Measurements from ENCODE around the gene MRPL43. TPM values are rescaled to one million over a fixed set of nuclear protein-coding genes. Genes with fewer than 3 reads are reported as not detected.
A peak's percentile ranks its signal among the peaks of the same experiment; 100 is the strongest.

MRPL43 gene
- total and polyA plus RNA-seq, 2 donors (not counting 1 experiment from before 2014, with no cell fraction given) = 61.4 to 62.1 TPM

DNA sequence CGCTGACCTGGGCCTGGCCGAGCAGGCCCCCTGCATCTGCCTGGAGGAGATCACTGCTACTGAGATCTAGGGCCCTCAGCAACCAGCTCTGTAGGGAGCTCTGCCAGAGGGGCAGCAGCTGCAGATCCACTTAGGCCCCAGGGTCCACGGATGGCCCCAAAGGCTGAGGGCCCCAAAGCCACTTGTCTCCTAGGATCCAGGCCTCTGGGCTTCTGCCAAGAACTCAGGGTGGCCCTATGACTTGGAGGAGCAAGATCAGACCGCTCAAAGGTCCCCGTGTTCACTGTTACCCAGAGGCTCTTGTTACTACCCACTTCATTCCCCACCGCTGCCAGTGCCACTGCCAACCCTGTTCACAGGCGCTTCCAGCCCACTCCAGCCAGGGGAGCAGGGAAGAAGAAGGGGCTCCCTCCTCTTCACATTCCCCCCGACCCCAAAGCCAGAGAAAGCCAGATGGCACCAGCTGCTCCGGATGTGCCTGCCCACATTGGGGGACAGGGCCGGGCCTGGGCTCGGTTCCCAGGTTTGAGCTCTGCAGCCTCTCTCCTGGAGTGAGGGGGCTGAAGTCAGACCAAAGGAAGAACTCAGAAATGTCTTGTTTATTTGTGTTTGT is 19.9 kb upstream of the MRPL43 start:
- Histone ChIP-seq H3K4me1 (ENCODE audit: control insufficient read depth, extremely low read depth, insufficient read depth, low read length) (peaks cover 16% of the 10 kb centered on the region), H2AFZ (ENCODE audit: low read length) (no peak overlapping the region), H4K20me1 (ENCODE audit: control insufficient read depth, extremely low read depth, insufficient read depth, low read length) (peaks cover 2% of the 10 kb centered on the region), H3K9me3 (ENCODE audit: control insufficient read depth, insufficient read depth, low read depth, low read length) (no peaks in the 10 kb centered on the region), H3K9ac (ENCODE audit: insufficient read depth, low read length) (peak overlapping the region; percentile 30), H3K36me3 (ENCODE audit: control insufficient read depth, insufficient read depth, low read length) (peaks cover 42% of the 10 kb centered on the region), H3K27me3 (ENCODE audit: control insufficient read depth, insufficient read depth, low read length) (no peaks in the 10 kb centered on the region), H3K79me2 (ENCODE audit: control insufficient read depth, insufficient read depth, low read length) (peaks cover 29% of the 10 kb centered on the region), H3K4me3 (replicated peaks in 1 of 4; ENCODE audit: control extremely low read depth in 1 of 4, insufficient read depth in 1 of 4, low read depth in 3 of 4, low read length in 4 of 4) (no peak overlapping the region), H3K27ac (ENCODE audit: insufficient read depth, low read length) (peak overlapping the region; percentile 2), H3K4me2 (ENCODE audit: extremely low read depth, insufficient read depth, low read length) (no peak overlapping the region)
- DNase-seq (ENCODE audit: low read depth in 2 of 2) = peak in 1 of 2 donors; percentile 61
- TF ChIP-seq EZH2 (IDR thresholded peaks at IDR 0.05; ENCODE audit: low read length, missing control alignments) = no peak

DNA sequence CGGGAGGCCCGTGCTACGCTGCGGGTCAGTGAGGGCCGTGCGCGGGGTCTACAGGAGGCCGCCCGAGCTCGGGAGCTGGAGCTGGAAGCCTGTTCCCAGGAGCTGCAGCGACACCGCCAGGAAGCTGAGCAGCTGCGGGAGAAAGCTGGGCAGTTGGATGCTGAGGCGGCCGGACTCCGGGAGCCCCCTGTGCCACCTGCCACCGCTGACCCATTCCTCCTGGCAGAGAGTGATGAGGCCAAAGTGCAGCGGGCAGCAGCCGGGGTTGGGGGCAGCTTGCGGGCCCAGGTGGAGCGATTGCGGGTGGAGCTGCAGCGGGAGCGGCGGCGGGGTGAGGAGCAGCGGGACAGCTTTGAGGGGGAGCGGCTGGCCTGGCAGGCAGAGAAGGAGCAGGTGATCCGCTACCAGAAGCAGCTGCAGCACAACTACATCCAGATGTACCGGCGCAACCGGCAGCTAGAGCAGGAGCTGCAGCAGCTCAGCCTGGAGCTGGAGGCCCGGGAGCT is 19.3 kb upstream of the MRPL43 start:
- Histone ChIP-seq H3K4me3 (replicated peaks in 1 of 4; ENCODE audit: control extremely low read depth in 1 of 4, insufficient read depth in 1 of 4, low read depth in 3 of 4, low read length in 4 of 4) (no peak overlapping the region), H4K20me1 (ENCODE audit: control insufficient read depth, extremely low read depth, insufficient read depth, low read length) (peaks cover 2% of the 10 kb centered on the region), H3K36me3 (ENCODE audit: control insufficient read depth, insufficient read depth, low read length) (peaks cover 44% of the 10 kb centered on the region), H3K9me3 (ENCODE audit: control insufficient read depth, insufficient read depth, low read depth, low read length) (no peaks in the 10 kb centered on the region), H3K9ac (ENCODE audit: insufficient read depth, low read length) (peak overlapping the region; percentile 30), H3K4me1 (ENCODE audit: control insufficient read depth, extremely low read depth, insufficient read depth, low read length) (peaks cover 22% of the 10 kb centered on the region), H3K27me3 (ENCODE audit: control insufficient read depth, insufficient read depth, low read length) (no peaks in the 10 kb centered on the region), H2AFZ (ENCODE audit: low read length) (no peak overlapping the region), H3K79me2 (ENCODE audit: control insufficient read depth, insufficient read depth, low read length) (peaks cover 34% of the 10 kb centered on the region), H3K4me2 (ENCODE audit: extremely low read depth, insufficient read depth, low read length) (no peak overlapping the region), H3K27ac (ENCODE audit: insufficient read depth, low read length) (peak overlapping the region; percentile 2)
- DNase-seq (ENCODE audit: low read depth in 2 of 2) = peak in 1 of 2 donors; percentile 50
- TF ChIP-seq, protein P1, sequence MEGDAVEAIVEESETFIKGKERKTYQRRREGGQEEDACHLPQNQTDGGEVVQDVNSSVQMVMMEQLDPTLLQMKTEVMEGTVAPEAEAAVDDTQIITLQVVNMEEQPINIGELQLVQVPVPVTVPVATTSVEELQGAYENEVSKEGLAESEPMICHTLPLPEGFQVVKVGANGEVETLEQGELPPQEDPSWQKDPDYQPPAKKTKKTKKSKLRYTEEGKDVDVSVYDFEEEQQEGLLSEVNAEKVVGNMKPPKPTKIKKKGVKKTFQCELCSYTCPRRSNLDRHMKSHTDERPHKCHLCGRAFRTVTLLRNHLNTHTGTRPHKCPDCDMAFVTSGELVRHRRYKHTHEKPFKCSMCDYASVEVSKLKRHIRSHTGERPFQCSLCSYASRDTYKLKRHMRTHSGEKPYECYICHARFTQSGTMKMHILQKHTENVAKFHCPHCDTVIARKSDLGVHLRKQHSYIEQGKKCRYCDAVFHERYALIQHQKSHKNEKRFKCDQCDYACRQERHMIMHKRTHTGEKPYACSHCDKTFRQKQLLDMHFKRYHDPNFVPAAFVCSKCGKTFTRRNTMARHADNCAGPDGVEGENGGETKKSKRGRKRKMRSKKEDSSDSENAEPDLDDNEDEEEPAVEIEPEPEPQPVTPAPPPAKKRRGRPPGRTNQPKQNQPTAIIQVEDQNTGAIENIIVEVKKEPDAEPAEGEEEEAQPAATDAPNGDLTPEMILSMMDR (conservative IDR thresholded peaks at IDR 0.05 in 1 of 2, IDR thresholded peaks at IDR 0.05 in 1 of 2; ENCODE audit: low read depth in 1 of 2, low read length in 2 of 2) = no peak
- TF ChIP-seq EZH2 (IDR thresholded peaks at IDR 0.05; ENCODE audit: low read length, missing control alignments) = no peak

DNA sequence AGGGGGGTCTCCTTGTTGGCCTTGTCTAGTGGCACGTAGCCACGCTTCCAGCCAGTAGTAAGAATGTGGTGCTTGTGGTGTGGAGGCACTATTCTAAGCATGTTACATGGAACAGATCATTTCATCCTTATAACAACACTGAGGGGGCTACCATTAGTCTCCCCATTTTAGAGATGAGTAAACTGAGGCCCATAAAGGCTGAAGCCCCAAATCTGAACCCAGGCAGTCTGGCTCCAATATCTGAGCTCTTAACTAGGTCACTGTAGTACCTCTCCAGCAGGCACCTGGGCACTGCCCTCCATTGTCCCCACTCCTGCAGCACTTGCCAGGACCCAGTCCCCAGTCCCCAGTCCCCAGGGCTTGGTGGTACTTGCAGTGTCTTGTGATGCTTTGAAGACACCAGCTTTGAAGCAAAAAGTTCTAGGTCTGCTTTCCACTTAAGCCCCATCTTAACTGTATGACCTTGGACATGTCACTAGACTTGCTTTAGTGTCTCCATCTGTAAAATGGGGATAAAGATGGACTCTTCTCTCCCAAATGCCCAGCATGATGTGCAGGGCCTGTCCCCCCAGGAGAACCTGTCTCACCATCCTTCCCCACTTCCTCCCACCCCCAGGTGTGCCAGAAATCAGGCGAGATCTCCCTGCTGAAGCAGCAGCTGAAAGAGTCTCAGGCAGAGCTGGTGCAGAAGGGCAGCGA is 18.7 kb upstream of the MRPL43 start:
- Histone ChIP-seq H3K9me3 (ENCODE audit: control insufficient read depth, insufficient read depth, low read depth, low read length) (no peaks in the 10 kb centered on the region), H3K79me2 (ENCODE audit: control insufficient read depth, insufficient read depth, low read length) (peaks cover 39% of the 10 kb centered on the region), H3K4me1 (ENCODE audit: control insufficient read depth, extremely low read depth, insufficient read depth, low read length) (peaks cover 26% of the 10 kb centered on the region), H3K4me3 (replicated peaks in 1 of 4; ENCODE audit: control extremely low read depth in 1 of 4, insufficient read depth in 1 of 4, low read depth in 3 of 4, low read length in 4 of 4) (no peak overlapping the region), H3K27ac (ENCODE audit: insufficient read depth, low read length) (no peak overlapping the region), H3K9ac (ENCODE audit: insufficient read depth, low read length) (no peak overlapping the region), H2AFZ (ENCODE audit: low read length) (no peak overlapping the region), H3K36me3 (ENCODE audit: control insufficient read depth, insufficient read depth, low read length) (peaks cover 44% of the 10 kb centered on the region), H4K20me1 (ENCODE audit: control insufficient read depth, extremely low read depth, insufficient read depth, low read length) (peaks cover 2% of the 10 kb centered on the region), H3K27me3 (ENCODE audit: control insufficient read depth, insufficient read depth, low read length) (no peaks in the 10 kb centered on the region), H3K4me2 (ENCODE audit: extremely low read depth, insufficient read depth, low read length) (no peak overlapping the region)
- DNase-seq (ENCODE audit: low read depth in 2 of 2) = no peak
- TF ChIP-seq EZH2 (IDR thresholded peaks at IDR 0.05; ENCODE audit: low read length, missing control alignments) = no peak
- TF ChIP-seq, protein P1 (conservative IDR thresholded peaks at IDR 0.05 in 1 of 2, IDR thresholded peaks at IDR 0.05 in 1 of 2; ENCODE audit: low read depth in 1 of 2, low read length in 2 of 2) = no peak

Measured in fibroblast of lung (primary cell).